ENCODE results near the gene LEO1. TPM values are rescaled to one million over a fixed set of nuclear protein-coding genes. Genes with fewer than 3 reads are reported as not detected.
A peak's percentile ranks its signal among the peaks of the same experiment; 100 is the strongest.

The LEO1 gene
- total and polyA plus RNA-seq, 7 experiments from 2014 or later: 9.2 to 33.2 (median 19.3) TPM

GRCh38 chr15:51952805-51953204, 18.8 kb downstream of the LEO1 start:
- intact Hi-C loops (cut with micrococcal nuclease): no loop called here
- Histone ChIP-seq H3K27me3 (ENCODE audit: control insufficient read depth in 2 of 2, insufficient read depth in 2 of 2, low read length in 2 of 2) (no peaks in the 10 kb centered on the region), H3K36me3 (ENCODE audit: control insufficient read depth in 2 of 3, insufficient read depth in 3 of 3, low read length in 3 of 3) (peaks cover 43 to 78% (median 44%) of the 10 kb centered on the region in 3 experiments), H3K4me1 (ENCODE audit: control insufficient read depth in 2 of 2, insufficient read depth in 2 of 2, low read length in 2 of 2) (no peaks in the 10 kb centered on the region), H3K27ac (ENCODE audit: low read depth, low read length) (no peak overlapping the region), H3K9me3 (ENCODE audit: control insufficient read depth in 2 of 3, low read length in 3 of 3) (no peaks in the 10 kb centered on the region), H3K4me3 (ENCODE audit: low read length) (no peak overlapping the region)
- Mint-ChIP-seq H3K4me3 (no peak overlapping the region), H3K27me3 (no peaks in the 10 kb centered on the region), H3K36me3 (peaks cover 11 to 71% (median 48%) of the 10 kb centered on the region in 5 donors), H3K9me3 (no peaks in the 10 kb centered on the region), H3K4me1 (no peaks in the 10 kb centered on the region), H3K27ac (no peak overlapping the region)
- CTCF ChIA-PET: no interaction called here
- DNase-seq: no peak
- POLR2A ChIA-PET: no interaction called here
- no peak for ATAC-seq

DNA sequence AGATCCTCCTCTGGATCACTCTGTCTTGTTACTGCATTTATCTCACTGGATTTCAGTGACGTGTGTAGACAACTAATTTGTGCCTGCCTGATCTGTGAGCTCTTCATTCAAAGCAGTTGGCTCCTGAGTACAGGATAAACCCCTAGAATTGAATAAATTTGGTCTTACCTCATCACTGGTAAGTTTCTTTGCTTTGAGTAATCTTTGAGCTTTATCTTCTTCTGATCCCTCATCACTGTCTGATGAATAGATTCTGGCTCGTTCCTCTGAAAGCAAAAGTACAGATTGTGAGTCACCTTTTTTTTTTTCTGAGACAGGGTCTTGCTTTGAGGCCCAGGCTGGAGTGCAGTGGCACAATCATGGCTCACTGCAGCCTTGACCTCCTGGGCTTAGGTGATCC, 24.5 kb downstream of the LEO1 start:
- POLR2A ChIA-PET: interaction anchor here (0.7 kb wide), 1 partner anchor 102 kb away, joined by 3 read pairs; no protein-coding TSS in a partner anchor

DNA sequence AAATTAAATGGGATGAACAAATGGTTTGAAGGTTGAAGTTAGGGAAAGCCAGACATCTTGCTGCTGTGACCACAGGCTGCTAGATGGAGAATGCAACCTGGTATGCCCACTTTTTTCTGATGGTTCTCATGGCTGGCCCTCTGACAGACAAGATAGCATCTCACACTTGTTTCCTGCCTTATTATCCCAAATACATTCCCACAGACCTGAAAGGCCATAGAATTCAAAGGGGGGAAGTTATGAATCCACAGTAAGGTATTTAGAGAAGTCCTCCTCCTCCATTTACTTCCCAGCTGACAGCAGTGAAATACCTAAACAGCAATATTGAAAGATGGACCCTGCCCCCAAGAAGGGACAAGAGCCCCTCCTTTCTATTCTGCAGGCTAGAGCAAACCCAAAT, 32.4 kb downstream of the LEO1 start:
- intact Hi-C loops (cut with micrococcal nuclease): no loop called here
- Histone ChIP-seq H3K4me1 (ENCODE audit: control insufficient read depth in 2 of 2, insufficient read depth in 2 of 2, low read length in 2 of 2) (no peaks in the 10 kb centered on the region), H3K27ac (ENCODE audit: low read depth, low read length) (no peak overlapping the region), H3K36me3 (ENCODE audit: control insufficient read depth in 2 of 3, insufficient read depth in 3 of 3, low read length in 3 of 3) (peaks cover 0 to 32% (median 0%) of the 10 kb centered on the region in 3 experiments), H3K4me3 (ENCODE audit: low read length) (no peak overlapping the region), H3K27me3 (ENCODE audit: control insufficient read depth in 2 of 2, insufficient read depth in 2 of 2, low read length in 2 of 2) (no peaks in the 10 kb centered on the region), H3K9me3 (ENCODE audit: control insufficient read depth in 2 of 3, low read length in 3 of 3) (no peaks in the 10 kb centered on the region)
- POLR2A ChIA-PET: interaction anchor here (0.7 kb wide), 1 partner anchor 13 kb away, joined by 3 read pairs; no protein-coding TSS in a partner anchor
- Mint-ChIP-seq H3K27ac (peak overlapping the region in 1 of 9 donors; percentile 79), H3K9me3 (no peaks in the 10 kb centered on the region), H3K4me1 (peaks cover 0 to 10% (median 6%) of the 10 kb centered on the region in 7 donors), H3K36me3 (peaks cover 12 to 30% (median 17%) of the 10 kb centered on the region in 5 donors), H3K27me3 (no peaks in the 10 kb centered on the region), H3K4me3 (no peak overlapping the region)
- no peak for DNase-seq
- CTCF ChIA-PET: no interaction called here
- ATAC-seq: no peak

More for the DNA sequence above, 24.5 kb downstream of the LEO1 start:
- H3K27ac ChIP-seq (ENCODE audit: low read depth, low read length): no peak overlapping the region
- H3K9me3 Mint-ChIP-seq: no peaks in the 10 kb centered on the region
- CTCF ChIA-PET: no interaction called here
- H3K4me1 ChIP-seq (ENCODE audit: control insufficient read depth in 2 of 2, insufficient read depth in 2 of 2, low read length in 2 of 2): no peaks in the 10 kb centered on the region
- peak overlapping the region in 3 of 9 donors; percentile 14 to 48 (median 15) for H3K27ac Mint-ChIP-seq
- no peak overlapping the region for H3K4me3 Mint-ChIP-seq
- H3K9me3 ChIP-seq (ENCODE audit: control insufficient read depth in 2 of 3, low read length in 3 of 3): no peaks in the 10 kb centered on the region
- no peaks in the 10 kb centered on the region for H3K27me3 ChIP-seq (ENCODE audit: control insufficient read depth in 2 of 2, insufficient read depth in 2 of 2, low read length in 2 of 2)
- DNase-seq (no peak), ATAC-seq (no peak)
- peaks cover 20 to 66% (median 49%) of the 10 kb centered on the region in 5 donors for H3K36me3 Mint-ChIP-seq
- H3K27me3 Mint-ChIP-seq: no peaks in the 10 kb centered on the region
- H3K4me1 Mint-ChIP-seq: peaks cover 0 to 12% (median 7%) of the 10 kb centered on the region in 7 donors
- H3K36me3 ChIP-seq (ENCODE audit: control insufficient read depth in 2 of 3, insufficient read depth in 3 of 3, low read length in 3 of 3): peaks cover 25 to 66% (median 28%) of the 10 kb centered on the region in 3 experiments
- H3K4me3 ChIP-seq (ENCODE audit: low read length): no peak overlapping the region
- intact Hi-C loops (cut with micrococcal nuclease): no loop called here

GRCh38 chr15:51938286-51938685, 33.3 kb downstream of the LEO1 start:
- intact Hi-C loops (cut with micrococcal nuclease): no loop called here
- no peak overlapping the region for H3K27ac ChIP-seq (ENCODE audit: low read depth, low read length)
- no peak overlapping the region for H3K4me3 Mint-ChIP-seq
- peak overlapping the region in 4 of 9 donors; percentile 39 to 57 (median 52) for H3K27ac Mint-ChIP-seq
- DNase-seq (no peak), ATAC-seq (no peak)
- no peaks in the 10 kb centered on the region for H3K9me3 Mint-ChIP-seq
- CTCF ChIA-PET: no interaction called here
- peaks cover 0 to 10% (median 5%) of the 10 kb centered on the region in 7 donors for H3K4me1 Mint-ChIP-seq
- no peak overlapping the region for H3K4me3 ChIP-seq (ENCODE audit: low read length)
- H3K4me1 ChIP-seq (ENCODE audit: control insufficient read depth in 2 of 2, insufficient read depth in 2 of 2, low read length in 2 of 2): no peaks in the 10 kb centered on the region
- H3K9me3 ChIP-seq (ENCODE audit: control insufficient read depth in 2 of 3, low read length in 3 of 3): no peaks in the 10 kb centered on the region
- peaks cover 11 to 23% (median 12%) of the 10 kb centered on the region in 5 donors for H3K36me3 Mint-ChIP-seq
- POLR2A ChIA-PET: interaction anchor here (0.7 kb wide), 1 partner anchor 12 kb away, joined by 3 read pairs; no protein-coding TSS in a partner anchor
- H3K36me3 ChIP-seq (ENCODE audit: control insufficient read depth in 2 of 3, insufficient read depth in 3 of 3, low read length in 3 of 3): peaks cover 0 to 38% (median 0%) of the 10 kb centered on the region in 3 experiments
- H3K27me3 ChIP-seq (ENCODE audit: control insufficient read depth in 2 of 2, insufficient read depth in 2 of 2, low read length in 2 of 2): no peaks in the 10 kb centered on the region
- H3K27me3 Mint-ChIP-seq: no peaks in the 10 kb centered on the region

GRCh38 chr15:51936105-51936478, 35.5 kb downstream of the LEO1 start:
- Mint-ChIP-seq H3K4me1 (peaks cover 0 to 10% (median 0%) of the 10 kb centered on the region in 7 donors), H3K27ac (peak overlapping the region in 7 of 9 donors; percentile 11 to 79 (median 44)), H3K9me3 (no peaks in the 10 kb centered on the region), H3K4me3 (no peak overlapping the region), H3K36me3 (peaks cover 3 to 14% (median 9%) of the 10 kb centered on the region in 5 donors), H3K27me3 (no peaks in the 10 kb centered on the region)
- H3K9me3 ChIP-seq (ENCODE audit: control insufficient read depth in 2 of 3, low read length in 3 of 3): no peaks in the 10 kb centered on the region
- peaks cover 0 to 31% (median 0%) of the 10 kb centered on the region in 3 experiments for H3K36me3 ChIP-seq (ENCODE audit: control insufficient read depth in 2 of 3, insufficient read depth in 3 of 3, low read length in 3 of 3)
- ChIA-PET POLR2A (no interaction called here), CTCF (interaction anchor here (0.9 kb wide), 1 partner anchor 44 kb away, joined by 3 read pairs; no protein-coding TSS in a partner anchor)
- H3K27me3 ChIP-seq (ENCODE audit: control insufficient read depth in 2 of 2, insufficient read depth in 2 of 2, low read length in 2 of 2): no peaks in the 10 kb centered on the region
- intact Hi-C loops (cut with micrococcal nuclease): no loop called here
- H3K27ac ChIP-seq (ENCODE audit: low read depth, low read length): no peak overlapping the region
- no peak for ATAC-seq
- no peak for DNase-seq
- no peaks in the 10 kb centered on the region for H3K4me1 ChIP-seq (ENCODE audit: control insufficient read depth in 2 of 2, insufficient read depth in 2 of 2, low read length in 2 of 2)
- H3K4me3 ChIP-seq (ENCODE audit: low read length): no peak overlapping the region

DNA sequence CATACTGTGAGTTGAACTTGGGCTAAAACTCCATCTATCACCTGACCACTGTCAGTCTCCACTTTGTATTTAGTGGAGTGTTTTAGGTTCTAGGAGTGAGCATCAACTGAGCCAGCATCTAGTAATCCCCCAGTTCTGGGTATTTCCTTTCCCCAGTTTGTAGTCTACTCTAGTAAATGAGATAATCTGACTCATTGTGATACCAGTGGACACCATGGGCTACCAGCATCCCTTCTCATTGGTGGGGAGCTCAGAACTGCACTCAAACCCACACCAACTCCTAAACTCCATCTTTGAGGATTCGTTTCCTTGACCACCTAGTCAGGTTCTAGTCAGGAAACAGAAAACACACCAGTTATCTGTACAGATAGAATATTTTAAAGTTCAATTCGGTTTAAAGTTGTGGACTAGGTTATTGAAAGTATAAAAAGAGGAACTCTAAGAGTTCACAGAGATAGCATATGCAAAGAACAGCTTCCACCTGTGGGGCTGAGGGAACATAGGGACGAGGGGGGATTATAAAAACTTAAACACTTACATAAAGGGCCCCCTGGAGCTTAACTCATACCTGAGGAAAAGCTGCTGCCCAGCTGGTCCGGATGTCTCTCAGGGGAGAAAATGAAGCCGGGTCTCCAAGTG, 36.0 kb downstream of the LEO1 start:
- H3K27ac Mint-ChIP-seq: peak overlapping the region; percentile 1 to 79 (median 44)
- peaks cover 0 to 36% (median 0%) of the 10 kb centered on the region in 3 experiments for H3K36me3 ChIP-seq (ENCODE audit: control insufficient read depth in 2 of 3, insufficient read depth in 3 of 3, low read length in 3 of 3)

More for the DNA sequence above, 36.0 kb downstream of the LEO1 start:
- intact Hi-C loops (cut with micrococcal nuclease): no loop called here
- POLR2A ChIA-PET: no interaction called here
- Histone ChIP-seq H3K4me1 (ENCODE audit: control insufficient read depth in 2 of 2, insufficient read depth in 2 of 2, low read length in 2 of 2) (no peaks in the 10 kb centered on the region), H3K9me3 (ENCODE audit: control insufficient read depth in 2 of 3, low read length in 3 of 3) (no peaks in the 10 kb centered on the region), H3K27ac (ENCODE audit: low read depth, low read length) (no peak overlapping the region), H3K27me3 (ENCODE audit: control insufficient read depth in 2 of 2, insufficient read depth in 2 of 2, low read length in 2 of 2) (no peaks in the 10 kb centered on the region), H3K4me3 (ENCODE audit: low read length) (no peak overlapping the region)
- Mint-ChIP-seq H3K4me3 (no peak overlapping the region), H3K36me3 (peaks cover 3 to 18% (median 9%) of the 10 kb centered on the region in 5 donors), H3K4me1 (peaks cover 0 to 10% (median 0%) of the 10 kb centered on the region in 7 donors), H3K9me3 (no peaks in the 10 kb centered on the region), H3K27me3 (no peaks in the 10 kb centered on the region)
- ATAC-seq: no peak
- no peak for DNase-seq
- CTCF ChIA-PET: no interaction called here

Measured in naive thymus-derived CD4-positive, alpha-beta T cell (primary cell).